HG03442 (cell line): ENCODE measurements around the gene SNIP1.
"Not testable (repeated sequence)": the region's sequence is repeated elsewhere in the genome, so short reads cannot be mapped to it uniquely, and the experiment has no call there.

ENCODE experiments used
- ATAC-seq: cut with Tn5 transposase; IDR thresholded peaks from one replicate; pipeline ENCODE4 v1.9.1; 2021; ENCODE audit warnings: mild to moderate bottlenecking, moderate library complexity; ENCODE audit not compliant: unreplicated experiment

SNIP1 gene

DNA sequence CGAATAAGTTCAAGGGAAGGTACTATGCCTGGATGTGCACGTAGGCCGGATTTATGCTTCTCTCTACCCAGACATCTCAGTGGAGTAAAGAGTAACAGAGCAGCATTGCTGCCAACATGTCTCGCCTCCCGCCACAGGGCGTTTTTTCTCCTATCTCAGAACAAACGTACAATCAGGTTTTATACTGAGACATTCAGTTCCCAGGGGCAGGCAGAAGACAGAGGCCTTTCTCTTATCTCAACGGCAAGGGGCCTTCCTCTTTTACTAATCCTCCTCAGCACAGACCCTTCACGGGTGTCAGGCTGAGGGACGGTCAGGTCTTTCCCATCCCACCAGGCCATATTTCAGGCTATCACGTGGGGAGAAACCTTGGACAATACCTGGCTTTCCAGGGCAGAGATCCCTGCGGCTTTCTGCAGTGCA is 5.9 kb upstream of the SNIP1 start:
- ATAC-seq, result not testable (repeated sequence)

DNA sequence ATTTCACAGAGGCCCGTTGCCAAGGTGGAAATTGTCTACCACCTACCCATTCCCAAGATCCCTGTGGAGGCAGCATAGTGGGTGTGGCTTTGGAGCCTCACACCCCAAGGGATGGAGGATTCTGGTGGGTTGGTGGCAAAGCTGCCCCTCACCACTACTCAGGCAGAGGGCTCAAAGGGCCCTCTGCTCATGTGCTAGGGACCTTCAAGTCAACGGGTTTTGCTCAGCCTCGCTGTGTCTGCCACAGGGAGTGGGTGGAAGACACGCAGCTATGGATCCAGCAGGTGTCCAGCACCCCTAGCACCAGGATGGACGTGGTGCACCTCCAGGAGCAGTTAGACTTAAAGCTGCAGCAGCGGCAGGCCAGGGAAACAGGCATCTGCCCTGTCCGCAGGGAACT is 5.0 kb upstream of the SNIP1 start:
- ATAC-seq, result no peak

DNA sequence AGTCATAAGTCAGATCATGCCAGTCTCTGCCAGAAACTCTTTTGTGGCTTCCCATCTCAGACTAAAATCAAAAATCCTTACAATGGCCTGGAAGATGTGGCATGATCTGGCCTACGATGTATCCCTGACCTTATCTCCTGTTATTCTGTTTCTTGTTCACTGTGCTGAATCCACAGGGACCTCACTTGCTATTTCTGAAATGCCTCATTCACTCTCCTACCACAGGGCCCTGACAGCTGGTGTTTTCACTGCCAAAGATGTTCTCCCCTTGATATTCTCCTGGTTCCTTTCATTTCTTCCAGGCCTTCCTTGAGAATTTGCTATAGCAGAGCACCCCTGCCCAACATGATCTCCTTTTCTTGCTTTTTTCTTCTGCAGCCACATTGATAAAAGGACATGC is 4.3 kb upstream of the SNIP1 start:
- no peak for ATAC-seq

DNA sequence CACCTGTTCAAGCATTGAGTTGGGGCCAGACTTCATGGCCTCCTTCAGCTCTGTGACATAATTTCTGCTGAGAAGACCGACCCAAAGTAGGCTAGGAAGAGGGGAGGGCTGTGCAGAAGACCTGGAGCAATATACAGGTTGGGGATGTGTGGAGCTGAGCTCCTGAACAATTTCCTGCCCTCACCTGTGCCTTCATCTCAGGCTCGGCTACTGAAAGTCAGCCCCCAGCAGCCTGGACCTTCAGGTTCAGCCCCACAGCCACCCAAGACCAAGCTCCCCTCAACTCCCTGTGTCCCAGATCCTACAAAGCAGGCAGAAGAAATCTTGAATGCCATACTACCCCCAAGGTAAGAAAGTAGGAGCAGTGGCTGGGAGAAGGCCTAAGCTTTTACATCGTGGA is 3.3 kb upstream of the SNIP1 start:
- ATAC-seq, result no peak

DNA sequence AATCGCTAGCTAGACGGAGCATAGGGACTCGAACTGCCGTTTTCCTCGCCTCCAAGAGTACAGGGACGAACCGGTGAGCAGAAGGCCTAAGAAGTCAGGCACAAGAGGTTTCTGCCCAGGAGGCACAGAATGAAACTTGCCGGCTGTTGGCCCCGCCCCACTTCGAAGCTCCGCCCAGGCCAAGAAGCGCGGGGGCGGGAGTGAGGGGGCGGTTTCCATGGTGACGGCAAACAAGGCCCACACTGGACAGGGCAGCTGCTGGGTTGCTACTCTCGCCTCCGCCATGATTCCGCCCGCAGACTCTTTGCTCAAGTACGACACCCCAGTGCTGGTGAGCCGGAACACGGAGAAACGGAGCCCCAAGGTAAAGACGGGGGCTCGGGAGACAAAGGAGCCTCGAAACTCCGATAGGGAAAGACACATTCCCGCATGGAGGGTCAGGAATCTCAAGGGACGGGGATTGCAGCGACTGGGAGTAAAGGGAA is 2.7 kb upstream of the SNIP1 start, which contains the start of gene DNALI1:
Gene DNALI1 (plus strand): TSS at position 229 of the 485 bp plus-strand sequence. CDS start 55 bp downstream, at position 284.
- ATAC-seq, result no peak

DNA sequence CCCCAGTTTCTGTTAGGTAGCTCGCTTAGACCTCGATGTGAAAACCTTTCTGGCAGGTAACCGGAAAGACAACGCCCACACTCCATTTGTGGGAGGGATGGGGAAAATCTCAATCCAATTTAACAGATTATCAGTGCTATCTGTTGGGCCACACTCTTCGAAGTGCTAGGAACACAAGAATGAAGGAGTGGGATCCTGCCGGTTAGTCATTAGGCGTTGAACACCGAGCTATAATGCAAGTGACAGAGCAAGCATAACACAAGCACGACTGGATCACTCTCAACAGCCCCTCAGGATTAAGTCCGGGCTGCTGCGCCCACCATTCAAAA is 531 bp downstream of the SNIP1 start:
- ATAC-seq, result no peak

DNA sequence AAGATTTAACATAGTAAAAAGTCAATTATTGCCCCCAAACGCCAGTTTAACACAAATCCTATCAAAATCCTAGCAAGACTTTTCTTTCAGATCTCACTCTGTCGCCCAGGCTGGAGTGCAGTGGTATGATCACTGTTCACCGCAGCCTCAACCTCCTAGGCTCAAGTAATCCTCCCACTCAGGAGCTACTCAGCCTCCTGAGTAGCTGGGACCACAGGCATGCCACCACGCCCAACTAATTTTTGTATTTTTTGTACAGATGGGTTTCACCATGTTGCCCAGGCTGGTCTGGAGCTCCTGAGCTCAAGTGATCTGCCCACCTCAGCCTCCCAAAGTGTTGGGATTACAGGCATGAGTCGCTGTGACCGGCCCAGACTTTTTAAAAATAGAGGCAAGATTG is 4.8 kb downstream of the SNIP1 start:
- ATAC-seq, result no peak

DNA sequence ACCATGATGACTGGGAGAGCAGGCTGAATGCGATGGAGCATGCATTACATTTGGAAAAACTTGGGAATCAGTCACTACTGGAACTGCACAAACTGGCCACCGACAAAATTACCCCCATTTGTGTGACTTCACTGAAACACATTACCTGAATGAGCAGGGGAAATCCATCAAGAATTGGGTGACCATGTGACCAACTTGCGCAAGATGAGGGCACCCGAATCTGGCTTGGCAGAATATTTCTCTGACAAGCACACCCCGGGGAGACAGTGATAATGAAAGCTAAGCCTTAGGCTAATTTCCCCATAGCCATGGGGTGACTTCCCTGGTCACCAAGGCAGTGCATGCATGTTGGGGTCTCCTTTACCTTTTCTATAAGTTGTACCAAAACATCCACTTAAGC is 9.1 kb downstream of the SNIP1 start:
- no peak for ATAC-seq

DNA sequence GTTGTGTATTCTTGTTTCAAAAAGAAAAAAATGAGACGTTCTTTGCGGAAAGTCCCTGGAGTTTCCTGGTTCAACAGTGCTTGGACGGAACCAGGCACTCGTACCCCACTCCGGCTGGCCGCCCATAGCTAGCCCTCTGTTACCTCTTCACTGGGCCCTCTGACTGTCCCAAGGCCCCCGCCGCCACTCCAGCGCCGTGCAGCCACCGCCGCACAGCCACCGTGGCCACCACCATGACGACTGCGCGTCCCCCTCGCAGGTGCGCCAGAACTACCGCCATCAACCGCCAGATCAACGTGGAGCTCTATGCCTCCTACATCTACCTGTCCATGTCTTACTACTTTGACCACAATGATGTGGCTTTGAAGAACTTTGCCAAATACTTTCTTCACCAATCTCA is 9.6 kb downstream of the SNIP1 start:
- ATAC-seq, result no peak

DNA sequence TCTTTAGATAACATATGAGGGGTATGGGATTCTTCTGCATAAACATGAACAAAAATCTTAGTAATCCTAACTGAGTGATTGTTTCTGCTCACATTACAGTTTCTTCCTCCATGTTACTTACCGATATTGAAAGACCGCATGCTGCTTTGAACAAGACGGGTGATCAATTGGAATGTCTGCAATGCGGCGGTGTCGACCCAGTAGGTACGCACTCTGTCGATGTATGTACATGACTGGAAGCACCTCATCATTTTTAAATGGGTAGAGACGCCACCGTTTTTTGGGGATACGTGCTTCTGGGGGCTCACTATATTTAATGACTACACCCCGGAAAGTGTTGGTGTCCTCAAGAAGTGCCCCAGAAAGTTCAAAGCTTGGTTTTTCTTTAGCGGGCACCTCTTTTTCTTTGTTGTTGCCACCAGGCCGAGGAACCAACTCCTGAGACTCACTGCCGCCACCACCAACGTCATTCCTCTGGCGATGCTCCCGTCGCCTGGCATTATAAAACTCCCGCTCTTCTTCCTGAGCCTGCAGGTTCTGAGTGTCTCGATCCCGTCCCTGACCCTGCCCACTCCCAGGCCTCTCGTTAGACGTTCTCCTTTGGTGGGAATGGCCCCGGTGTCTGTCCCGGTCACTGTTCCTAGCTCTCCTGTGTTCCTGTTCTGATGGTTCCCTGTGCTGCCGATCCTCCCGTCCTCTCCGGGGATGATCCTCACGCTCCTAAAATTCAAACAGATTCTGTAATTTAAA is 13.9 kb downstream of the SNIP1 start:
- no peak for ATAC-seq

DNA sequence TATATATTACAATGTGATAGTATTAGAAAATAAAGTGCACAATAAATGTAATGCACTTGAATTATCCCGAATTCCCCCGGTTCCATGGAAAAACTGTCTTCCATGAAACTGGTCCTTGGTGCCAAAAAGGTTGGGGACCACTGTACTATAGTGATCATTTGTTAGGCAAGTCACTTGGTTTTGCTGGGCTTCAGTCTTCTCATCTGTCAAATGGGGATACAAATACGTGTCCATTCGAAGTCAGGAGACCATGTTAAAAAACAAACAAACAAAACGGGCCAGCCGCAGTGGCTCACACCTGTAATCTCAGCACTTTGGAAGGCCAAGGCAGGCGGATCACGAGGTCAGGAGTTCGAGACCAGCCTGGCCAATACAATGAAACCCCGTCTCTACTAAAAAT is 14.9 kb downstream of the SNIP1 start:
- ATAC-seq, result not testable (repeated sequence)

DNA sequence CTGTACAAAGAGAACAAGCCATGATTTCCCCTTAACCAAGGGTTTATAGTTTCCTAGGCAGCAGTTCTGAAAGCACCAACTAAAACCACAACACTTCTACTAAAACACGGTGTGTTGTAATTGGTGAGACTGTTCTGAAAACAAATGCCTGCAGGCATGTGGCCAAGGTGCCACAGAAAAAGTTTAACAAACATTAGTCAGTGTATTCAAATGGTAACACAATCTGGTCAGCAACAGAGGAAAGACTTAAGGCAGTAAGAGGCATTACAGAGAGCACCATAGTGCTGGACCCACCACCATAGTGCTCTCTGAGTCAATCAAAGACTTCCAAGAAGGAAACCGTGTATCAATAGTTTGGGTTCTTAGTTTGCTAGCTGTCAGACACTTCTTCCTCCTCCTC is 16.7 kb downstream of the SNIP1 start:
- ATAC-seq, result no peak

DNA sequence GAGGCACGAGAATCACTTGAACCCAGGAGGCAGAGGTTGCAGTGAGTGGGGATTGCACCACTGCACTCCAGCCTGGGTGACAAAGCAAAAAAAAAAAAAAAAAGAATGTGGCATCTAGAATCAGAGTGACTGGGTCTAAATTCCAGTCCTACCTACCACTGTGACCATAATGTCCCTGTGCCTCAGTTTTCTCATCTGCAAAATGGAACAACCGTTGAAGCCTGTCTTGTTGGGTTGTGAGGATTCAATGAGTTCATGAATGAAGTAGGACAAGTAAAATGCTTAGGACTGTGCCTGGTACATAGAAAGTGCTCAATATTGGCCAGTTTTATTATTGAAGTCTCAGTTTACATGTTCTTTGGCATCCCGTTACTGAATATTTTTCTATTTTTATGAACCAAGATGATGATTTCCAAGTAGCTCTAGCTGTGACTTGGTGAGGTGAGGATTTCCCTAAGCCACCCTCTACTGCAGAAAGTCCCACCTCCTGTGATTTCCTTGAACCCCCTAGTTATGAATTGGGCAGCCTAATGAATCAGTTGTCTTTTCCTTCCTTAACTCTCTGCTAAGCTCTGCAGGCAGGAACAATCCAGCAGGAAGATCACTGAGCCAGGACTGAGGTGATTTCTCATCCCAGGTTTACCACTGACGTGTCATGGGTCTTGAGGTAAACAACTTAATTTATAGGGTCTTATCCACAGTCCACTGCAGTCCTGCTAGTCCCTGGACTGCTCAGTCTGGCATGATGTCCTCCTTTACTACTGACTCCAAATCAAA is 20.6 kb downstream of the SNIP1 start:
- ATAC-seq, result no peak

DNA sequence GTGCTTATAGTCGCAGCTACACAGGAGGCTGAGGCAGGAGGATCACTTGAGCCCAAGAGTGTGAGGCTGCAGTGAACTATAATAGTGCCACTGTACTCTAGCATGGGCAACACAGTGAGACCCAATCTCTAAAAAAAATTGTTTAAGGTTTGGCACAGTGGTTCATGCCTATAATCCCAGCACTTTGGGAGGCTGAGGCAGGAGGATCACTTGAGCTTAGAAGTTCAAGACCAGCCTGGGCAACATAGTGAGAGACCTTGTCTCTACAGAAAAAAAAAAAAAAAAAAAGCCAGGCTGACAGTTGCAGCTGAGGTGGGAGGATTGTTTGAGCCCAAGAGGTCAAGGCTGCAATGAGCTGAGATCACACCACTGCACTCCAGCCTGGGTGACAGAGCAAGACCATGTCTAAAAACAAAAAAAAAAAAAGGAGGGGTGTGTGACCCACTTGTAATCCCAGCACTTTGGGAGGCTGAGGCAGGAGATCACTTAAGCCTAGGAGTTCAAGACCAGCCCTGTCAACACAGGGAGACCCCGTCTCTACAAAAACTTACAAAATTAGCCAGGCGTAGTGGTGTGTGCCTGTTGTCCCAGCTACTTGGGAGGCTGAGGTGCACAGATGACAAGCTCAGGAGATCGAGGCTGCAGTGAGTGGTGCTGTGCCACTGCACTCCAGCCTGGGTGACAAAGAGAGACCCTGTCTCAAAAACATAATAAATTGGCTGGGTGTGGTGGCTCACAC is 21.5 kb downstream of the SNIP1 start:
- ATAC-seq, result not testable (repeated sequence)

DNA sequence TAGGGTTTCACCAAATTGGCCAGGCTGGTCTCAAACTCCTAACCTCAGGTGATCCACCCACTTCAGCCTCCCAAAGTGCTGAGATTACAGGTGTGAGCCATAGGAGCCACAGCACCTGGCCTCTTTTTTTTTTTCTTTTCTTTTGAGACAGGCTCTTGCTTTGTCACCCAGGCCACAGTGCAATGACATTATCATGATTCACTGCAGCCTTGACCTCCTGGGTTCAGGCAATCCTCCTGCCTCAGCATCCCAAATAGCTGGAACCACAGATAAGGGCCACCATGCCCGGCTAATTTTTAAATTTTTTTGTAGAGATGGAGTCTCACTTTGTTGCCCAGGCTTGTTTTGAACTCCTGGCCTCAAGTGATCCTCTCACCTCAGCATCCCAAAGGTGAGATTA is 24.2 kb downstream of the SNIP1 start:
- ATAC-seq, result not testable (repeated sequence)

DNA sequence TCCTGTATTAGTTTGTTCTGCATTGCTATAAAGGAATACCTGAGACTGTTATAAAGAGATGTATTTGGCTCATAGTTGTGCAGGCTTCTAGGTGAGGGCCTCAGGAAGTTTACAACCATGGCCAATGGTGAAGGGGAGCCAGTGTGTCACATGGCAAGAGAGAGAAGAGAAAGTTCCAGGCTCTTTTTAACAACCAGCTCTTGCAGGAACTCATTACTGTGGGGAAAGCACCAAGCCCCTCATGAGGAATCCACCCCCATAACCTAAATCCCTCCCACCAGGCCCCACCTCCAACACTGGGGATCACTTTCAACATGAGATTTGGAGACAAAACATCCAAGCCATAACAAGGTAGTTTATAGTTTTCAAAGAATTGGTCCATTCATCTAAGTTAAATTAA is 34.5 kb downstream of the SNIP1 start:
- no peak for ATAC-seq

DNA sequence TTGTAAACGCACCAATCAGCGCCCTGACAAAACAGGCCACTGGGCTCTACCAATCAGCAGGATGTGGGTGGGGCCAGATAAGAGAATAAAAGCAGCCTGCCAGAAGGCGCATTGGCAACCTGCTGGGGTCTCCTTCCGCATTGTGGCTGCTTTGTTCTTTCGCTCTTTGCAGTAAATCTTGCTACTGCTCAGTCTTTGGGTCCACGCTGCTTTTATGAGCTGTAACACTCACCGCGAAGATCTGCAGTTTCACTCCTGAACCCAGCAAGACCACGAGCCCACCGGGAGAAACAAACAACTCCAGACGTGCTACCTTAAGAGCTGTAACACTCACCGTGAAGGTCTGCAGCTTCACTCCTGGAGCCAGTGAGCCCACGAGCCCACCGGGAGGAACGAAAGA is 35.2 kb downstream of the SNIP1 start:
- ATAC-seq, result not testable (repeated sequence)

DNA sequence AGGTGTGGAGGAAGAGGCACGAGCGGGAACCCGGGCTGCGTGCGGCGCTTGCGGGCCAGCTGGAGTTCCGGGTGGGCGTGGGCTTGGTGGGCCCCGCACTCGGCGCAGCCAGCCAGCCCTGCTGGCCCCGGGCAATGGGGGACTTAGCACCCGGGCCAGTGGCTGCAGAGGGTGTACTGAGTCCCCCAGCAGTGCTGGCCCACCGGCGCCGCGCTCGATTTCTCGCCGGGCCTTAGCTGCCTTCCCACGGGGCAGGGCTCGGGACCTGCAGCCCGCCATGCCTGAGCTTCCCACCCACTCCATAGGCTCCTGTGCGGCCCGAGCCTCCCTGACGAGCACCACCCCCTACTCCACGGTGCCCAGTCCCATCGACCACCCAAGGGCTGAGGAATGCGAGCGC is 35.9 kb downstream of the SNIP1 start:
- not testable (repeated sequence) for ATAC-seq

DNA sequence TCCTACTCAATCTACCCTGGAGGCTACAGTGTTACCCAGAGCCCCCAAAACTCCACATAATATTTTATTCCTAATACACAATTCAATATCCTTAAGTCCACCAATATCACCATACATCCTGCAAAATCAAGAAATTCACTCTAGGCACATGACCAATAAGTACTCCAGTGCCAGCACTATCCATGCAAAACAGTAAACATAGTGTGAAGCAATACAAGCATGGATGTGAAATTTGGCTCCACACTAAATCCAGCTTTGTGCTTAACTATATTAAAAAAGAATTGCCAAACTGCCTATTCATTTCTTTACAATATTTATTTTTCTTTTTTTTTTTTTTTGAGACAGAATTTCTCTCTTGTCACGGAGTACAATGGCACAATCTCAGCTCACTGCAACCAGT is 36.5 kb downstream of the SNIP1 start:
- no peak for ATAC-seq

DNA sequence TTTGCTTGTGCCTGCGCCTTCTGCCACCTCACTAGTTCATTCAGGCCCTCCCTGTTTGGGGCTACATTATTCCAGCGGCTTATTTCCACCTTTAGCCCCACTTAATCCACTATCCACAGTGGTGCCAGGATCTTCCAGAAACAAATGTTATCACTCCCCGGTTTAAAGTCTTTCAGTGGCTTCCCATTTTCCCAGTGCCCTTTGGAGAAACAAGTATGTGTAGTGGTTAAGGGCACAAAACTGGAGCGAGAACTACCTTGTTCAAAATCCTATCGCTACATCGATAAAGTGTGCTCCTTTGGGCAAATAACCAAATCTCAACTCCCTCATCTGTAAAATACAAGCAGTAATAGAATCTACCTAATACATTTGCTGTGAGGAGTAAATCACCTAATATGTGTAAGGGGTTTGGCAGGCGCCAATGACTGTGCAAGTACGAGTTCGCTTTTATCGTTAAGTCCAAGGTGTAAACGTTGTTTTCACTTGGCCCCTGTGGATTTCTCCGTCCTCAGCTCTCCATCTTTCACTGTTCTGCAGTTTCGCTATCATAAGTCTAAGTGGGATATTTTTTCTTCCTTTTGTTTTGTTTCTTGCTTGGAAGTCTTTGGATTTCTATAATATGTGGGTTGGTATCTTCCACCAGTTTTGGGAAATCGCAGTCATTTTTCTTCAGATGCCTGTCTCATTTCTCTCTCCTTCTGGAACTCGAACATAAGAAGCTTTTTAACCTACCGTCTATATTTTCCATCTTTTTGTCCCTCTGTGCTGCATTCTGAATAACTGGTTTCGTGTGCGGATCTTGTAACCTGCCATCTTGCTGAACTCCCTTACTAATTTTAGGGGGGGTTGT is 38.7 kb downstream of the SNIP1 start:
- ATAC-seq, result no peak
